ENCODE results near the gene HIRA.
"Not testable (repeated sequence)": the region's sequence is repeated elsewhere in the genome, so short reads cannot be mapped to it uniquely, and the experiment has no call there.

Gene HIRA

DNA sequence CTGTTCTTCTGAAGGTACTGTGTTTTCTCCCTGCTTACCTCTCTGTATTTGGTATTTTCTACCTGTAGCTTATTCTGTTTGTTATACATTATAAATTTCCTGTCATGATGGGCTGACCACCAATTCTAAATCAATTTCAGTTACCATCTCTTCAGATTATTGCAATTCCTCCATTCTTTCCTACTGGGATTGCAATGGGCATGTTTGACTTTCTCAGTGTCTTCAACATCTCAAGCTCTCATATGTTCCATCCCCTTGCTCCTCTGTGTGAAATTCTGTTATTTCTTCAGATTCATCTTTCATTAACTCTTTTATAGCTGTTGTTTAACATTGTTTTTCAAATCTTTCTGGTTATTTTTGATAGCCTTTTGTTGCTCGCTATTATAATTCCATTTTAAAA is 31.5 kb upstream of the HIRA start:
- DNase-seq (ENCODE audit: low spot score) = no peak

GRCh38 chr22:19461506-19461905 is 30.0 kb upstream of the HIRA start:
- no peak for DNase-seq (ENCODE audit: low spot score)

GRCh38 chr22:19460036-19460435 is 28.5 kb upstream of the HIRA start:
- no peak for DNase-seq (ENCODE audit: low spot score)

DNA sequence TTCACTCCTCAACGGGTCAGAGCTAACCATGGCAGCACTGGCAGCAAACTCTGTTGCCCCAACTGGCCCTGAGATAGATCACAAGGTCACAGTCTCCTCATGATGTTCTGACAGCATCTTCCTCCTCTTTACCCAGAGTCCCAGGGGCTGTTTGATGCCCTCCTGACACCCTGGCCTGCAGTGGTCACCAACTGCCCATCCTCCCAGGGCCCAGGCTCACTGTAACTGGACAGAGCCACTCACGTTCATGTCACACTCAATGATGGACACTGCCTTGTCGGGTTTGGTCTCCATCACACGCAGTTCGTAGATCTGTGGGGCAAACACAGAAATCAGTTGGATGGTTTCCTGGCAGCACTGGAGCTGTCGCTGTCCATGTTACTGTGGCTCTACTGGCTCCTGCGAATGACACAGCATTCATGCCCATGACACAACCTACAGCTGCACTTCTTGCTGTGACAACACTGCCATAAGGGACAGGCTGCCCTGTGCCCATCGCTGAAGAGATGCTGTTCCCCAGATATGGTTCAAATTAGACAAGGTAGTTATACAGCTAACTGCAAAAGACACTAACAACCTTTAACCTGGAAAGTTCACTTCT is 26.4 kb upstream of the HIRA start:
- no peak for DNase-seq (ENCODE audit: low spot score)

GRCh38 chr22:19456541-19456940 is 25.0 kb upstream of the HIRA start:
- no peak for DNase-seq (ENCODE audit: low spot score)

GRCh38 chr22:19455585-19456370 is 24.2 kb upstream of the HIRA start:
- DNase-seq (ENCODE audit: low spot score) = no peak

DNA sequence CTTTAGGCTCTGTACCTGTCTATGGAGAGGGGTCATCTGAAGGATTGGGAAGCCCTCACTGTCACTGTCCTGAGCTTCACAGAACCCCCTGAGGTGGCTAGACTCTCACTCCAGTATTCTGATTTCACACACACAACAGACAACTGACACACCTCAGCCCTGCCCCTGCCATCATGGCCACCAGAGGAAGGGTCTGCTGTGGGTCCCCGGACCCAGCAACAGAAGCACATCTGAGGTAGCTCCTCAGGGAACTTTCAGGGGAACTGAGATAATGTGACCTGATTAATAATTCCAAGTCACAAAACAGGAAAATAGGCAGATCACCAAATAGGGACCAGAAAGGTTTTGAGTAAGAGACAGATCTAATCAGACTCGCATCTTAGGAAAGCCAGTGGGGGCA is 23.5 kb upstream of the HIRA start:
- DNase-seq (ENCODE audit: low spot score) = no peak

GRCh38 chr22:19454156-19454555 is 22.6 kb upstream of the HIRA start:
- DNase-seq (ENCODE audit: low spot score) = no peak

DNA sequence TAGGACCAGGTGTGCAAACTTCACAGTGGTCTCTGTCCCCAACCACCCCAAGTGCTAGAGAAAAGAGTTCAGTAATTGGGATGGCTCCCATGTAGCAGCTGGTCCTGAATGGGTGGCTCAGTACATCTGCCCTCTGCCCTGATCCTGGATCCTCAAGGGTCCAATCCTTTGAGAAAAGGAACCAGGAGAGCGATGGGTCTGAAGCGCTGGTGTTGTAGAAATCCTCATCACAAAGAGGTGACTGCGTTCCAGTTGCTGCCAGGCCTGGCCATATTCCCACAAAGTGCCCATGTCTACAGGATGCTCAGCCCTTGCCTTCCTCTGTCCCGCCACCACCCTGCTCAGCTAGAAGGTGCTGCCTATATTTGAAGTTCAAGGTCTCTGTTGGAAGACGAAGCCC is 22.2 kb upstream of the HIRA start:
- DNase-seq (ENCODE audit: low spot score) = no peak

DNA sequence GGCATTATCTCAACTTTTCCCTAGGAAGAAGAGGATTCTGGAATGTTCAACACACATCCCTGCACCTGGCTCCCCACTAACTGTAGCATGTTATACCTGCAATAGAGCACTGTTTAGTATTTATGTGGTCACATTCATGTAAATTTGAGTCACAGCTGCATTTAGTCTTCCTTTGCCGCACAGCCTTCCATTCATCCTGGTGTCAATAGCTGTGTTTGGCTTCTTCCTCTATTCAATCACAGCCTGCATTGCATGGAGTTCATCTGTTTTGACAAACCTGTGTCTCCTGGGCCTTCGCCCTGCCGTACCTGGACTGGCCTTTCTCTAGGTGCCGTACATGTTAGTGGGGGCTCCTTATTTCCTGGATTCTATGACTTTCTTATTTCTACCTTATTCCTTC is 20.0 kb upstream of the HIRA start:
- no peak for DNase-seq (ENCODE audit: low spot score)

DNA sequence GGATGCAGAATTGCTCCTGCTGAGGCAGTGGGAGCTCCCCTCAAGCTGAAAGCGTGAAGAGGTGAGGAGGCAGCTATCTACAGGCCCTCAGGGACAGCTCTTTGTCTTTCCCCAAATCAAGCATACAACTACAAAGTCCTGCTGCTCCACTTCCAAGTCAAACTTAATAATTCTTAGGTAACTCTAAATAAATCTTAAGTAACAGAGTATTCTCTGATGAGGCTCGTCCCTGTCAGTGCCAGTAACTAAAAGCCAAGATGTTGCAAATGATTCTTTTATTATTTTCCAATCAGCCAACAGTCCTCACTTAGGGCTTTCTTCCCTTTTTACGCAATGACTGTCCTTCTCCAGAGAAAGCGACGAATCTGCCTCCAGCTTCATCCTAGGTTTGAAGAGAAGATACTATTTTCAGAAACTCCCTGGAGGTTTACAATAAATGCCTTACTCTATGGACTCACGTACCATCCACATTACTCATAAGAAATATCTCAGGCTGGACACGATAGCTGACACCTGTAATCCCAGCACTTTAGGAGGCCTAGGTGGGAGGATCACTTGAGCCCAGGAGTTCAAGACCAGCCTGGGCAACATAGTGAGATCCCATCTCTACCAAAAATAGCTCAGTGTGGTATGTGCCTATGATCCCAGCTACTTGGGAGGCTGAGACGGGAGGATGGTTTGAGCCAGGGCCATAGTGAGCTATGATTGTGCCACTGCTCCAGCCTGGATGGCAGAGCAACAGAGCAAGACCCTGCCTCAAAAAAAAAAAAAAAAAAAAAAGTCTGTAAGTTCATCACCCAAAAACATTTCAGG is 19.0 kb upstream of the HIRA start:
- DNase-seq (ENCODE audit: low spot score) = no peak

DNA sequence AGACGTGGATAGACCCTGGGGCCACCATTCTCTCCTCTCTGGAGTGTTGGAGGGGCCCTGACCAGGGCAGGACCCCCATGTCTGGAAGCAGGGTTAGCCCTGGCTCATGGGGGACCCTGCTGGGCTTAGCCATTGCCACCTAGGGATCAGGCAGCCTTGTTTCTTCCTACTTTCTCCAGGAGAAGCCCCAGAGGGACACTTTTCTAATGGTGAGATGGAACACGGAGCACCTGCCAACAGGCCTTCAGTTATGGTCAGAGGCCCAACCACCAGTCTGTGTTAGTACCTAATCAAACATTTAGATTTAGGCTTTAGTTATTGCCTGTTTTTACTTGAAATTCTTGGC is 17.9 kb upstream of the HIRA start:
- DNase-seq (ENCODE audit: low spot score) = no peak

GRCh38 chr22:19448739-19449421 is 17.3 kb upstream of the HIRA start:
- DNase-seq (ENCODE audit: low spot score) = no peak

- peak; percentile 31 for DNase-seq (ENCODE audit: low spot score)
These were observed 16.6 kb upstream of the HIRA start for GRCh38 chr22:19448076-19448607.

DNA sequence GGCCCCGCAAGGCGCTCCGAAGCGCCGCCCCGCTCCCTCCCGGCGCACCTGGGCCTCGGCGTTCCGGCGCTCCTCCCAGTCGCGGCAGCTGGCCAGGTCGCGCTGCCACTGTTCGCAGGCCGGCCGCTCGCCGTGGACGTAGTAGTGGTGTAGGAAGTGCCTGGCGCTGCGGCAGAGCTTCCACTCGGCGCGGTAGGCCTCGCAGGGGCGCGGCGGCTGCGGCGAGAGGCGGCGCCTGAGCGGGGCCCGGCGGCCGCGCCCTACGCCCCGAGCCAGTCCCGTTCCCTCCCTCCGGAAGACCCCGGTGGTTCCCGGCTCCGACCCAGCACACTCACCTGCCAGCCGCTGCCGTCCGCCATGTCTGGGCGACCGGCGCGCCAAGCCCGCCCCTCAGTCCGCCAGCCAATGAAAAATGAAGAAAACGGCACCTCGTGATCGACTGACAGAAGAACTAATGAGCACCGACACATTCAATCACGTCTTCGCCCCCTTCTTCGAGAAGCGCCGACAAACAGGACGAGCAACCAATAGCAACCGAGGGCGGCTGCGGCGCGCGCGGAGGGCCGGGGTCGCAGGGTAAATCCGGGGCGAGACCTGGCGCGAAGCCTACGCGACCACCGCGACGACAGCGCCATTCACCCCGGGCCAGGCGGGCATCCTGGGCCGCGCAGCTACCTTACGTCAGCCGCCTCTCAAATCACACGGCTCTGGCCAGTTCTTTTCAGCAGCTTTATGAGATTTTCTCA is 16.0 kb upstream of the HIRA start, which contains the start of gene C22orf39:
Gene C22orf39 (minus strand): TSS at position 382 of the 746 bp plus-strand sequence. CDS start 23 bp downstream, at position 359.
- peak; percentile 95 for DNase-seq (ENCODE audit: low spot score)

- DNase-seq (ENCODE audit: low spot score) = no peak
These were observed 15.2 kb upstream of the HIRA start for GRCh38 chr22:19446603-19447329.

DNA sequence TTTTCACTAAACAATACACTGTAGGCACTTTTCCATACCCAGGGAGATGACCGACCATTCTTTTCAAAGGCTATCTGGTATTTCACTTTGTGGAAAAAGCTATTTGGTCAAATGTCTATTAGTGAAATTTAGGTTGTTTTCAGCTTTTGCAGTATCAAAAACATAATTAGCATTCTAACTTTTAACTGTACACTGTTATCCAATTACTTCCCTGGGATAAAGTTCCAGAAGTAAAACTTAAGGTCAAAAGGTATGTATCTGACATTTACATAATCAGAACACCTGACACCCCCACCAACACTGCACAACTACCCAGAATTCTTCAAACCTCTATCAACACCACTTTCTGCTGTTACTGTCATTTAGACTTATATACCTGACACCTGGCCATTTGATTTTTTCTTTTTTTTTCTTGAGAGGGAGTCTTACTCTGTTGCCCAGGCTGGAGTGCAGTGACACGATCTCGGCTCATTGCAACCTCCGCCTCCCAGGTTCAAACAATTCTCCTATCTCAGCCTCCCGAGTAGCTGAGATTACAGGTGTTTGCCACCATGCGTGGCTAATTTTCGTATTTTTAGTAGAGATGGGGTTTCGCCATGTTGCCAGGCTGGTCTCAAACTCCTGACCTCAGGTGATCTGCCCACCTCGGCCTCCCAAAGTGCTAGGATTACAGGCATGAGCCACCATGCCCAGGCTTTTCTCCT is 13.9 kb upstream of the HIRA start:
- not testable (repeated sequence) for DNase-seq (ENCODE audit: low spot score)

- no peak for DNase-seq (ENCODE audit: low spot score)
These were observed 12.1 kb upstream of the HIRA start for GRCh38 chr22:19443544-19444211.

GRCh38 chr22:19442166-19442565 is 10.6 kb upstream of the HIRA start:
- no peak for DNase-seq (ENCODE audit: low spot score)

Measured in globus pallidus (tissue), 1 donor.